ENCODE results near the gene ZNF80. TPM values are rescaled to one million over a fixed set of nuclear protein-coding genes. Genes with fewer than 3 reads are reported as not detected.

ZNF80 gene
- not detected in 2 replicates for total RNA-seq

GRCh38 chr3:114237478-114237877 is at the start of gene ZNF80:
ZNF80 (minus strand) TSS chr3:114237578; CDS start chr3:114237074, 504 bp downstream.

Other genes starting within 250 kb of the ZNF80 start
- 1.3 and 1.9 TPM in 2 replicates for gene CCDC191, start 181.1 kb downstream of the ZNF80 start, total RNA-seq
- gene QTRT2, start 180.8 kb downstream of the ZNF80 start, total RNA-seq = 26.0 and 26.7 TPM in 2 replicates
- gene DRD3, start 58.5 kb downstream of the ZNF80 start, total RNA-seq = not detected in 2 replicates
- gene TIGIT, start 56.5 kb upstream of the ZNF80 start, total RNA-seq = not detected in 2 replicates